Measurements from ENCODE around the gene LAMB2.

- TF ChIP-seq EZH2 (IDR thresholded peaks at IDR 0.05; ENCODE audit: borderline replicate concordance, insufficient read depth, low read depth, low read length, poor library complexity, severe bottlenecking) (no peak), CTCF (IDR thresholded peaks at IDR 0.05) (no peak)
Measured at GRCh38 chr3:49121132-49121736, 11.6 kb downstream of the LAMB2 start.

Data from B cell (primary cell).